ENCODE measurements around the gene METTL26.

The METTL26 gene

GRCh38 chr16:667780-668518 is 31.8 kb upstream of the METTL26 start, which contains the start of gene RHOT2:
RHOT2 (plus strand) TSS chr16:668132; CDS start chr16:668200, 68 bp downstream.
- peak; percentile 30 for TF ChIP-seq CTCF (IDR thresholded peaks at IDR 0.05; ENCODE audit: insufficient read depth, low read length, poor library complexity, severe bottlenecking)
- Histone ChIP-seq H3K36me3 (ENCODE audit: control insufficient read depth, insufficient read depth, low read length) (peaks cover 24% of the 10 kb centered on the region), H3K4me3 (replicated peaks; ENCODE audit: low read depth, low read length) (peak within 1 kb of the TSS; percentile 69), H3K27me3 (replicated peaks; ENCODE audit: control insufficient read depth, insufficient read depth, low read length) (no peaks in the 10 kb centered on the region)
- peak; percentile 95 for DNase-seq (ENCODE audit: extremely low read depth, insufficient read length)

- H3K4me3 ChIP-seq (replicated peaks; ENCODE audit: low read depth, low read length) = no peak overlapping the region
Observed at GRCh38 chr16:667113-667779, 31.1 kb upstream of the METTL26 start.

GRCh38 chr16:666572-666971 is 30.5 kb upstream of the METTL26 start:
- Histone ChIP-seq H3K27me3 (replicated peaks; ENCODE audit: control insufficient read depth, insufficient read depth, low read length) (no peaks in the 10 kb centered on the region), H3K4me3 (replicated peaks; ENCODE audit: low read depth, low read length) (no peak overlapping the region), H3K36me3 (ENCODE audit: control insufficient read depth, insufficient read depth, low read length) (peaks cover 18% of the 10 kb centered on the region)
- DNase-seq (ENCODE audit: extremely low read depth, insufficient read length) = no peak
- no peak for TF ChIP-seq CTCF (IDR thresholded peaks at IDR 0.05; ENCODE audit: insufficient read depth, low read length, poor library complexity, severe bottlenecking)

More at GRCh38 chr16:667113-667779, 31.1 kb upstream of the METTL26 start:
- no peak for DNase-seq (ENCODE audit: extremely low read depth, insufficient read length)
- TF ChIP-seq CTCF (IDR thresholded peaks at IDR 0.05; ENCODE audit: insufficient read depth, low read length, poor library complexity, severe bottlenecking) = no peak
- no peaks in the 10 kb centered on the region for H3K27me3 ChIP-seq (replicated peaks; ENCODE audit: control insufficient read depth, insufficient read depth, low read length)
- H3K36me3 ChIP-seq (ENCODE audit: control insufficient read depth, insufficient read depth, low read length) = peaks cover 19% of the 10 kb centered on the region

- no peak for DNase-seq (ENCODE audit: extremely low read depth, insufficient read length)
- H3K27me3 ChIP-seq (replicated peaks; ENCODE audit: control insufficient read depth, insufficient read depth, low read length) = no peaks in the 10 kb centered on the region
- H3K36me3 ChIP-seq (ENCODE audit: control insufficient read depth, insufficient read depth, low read length) = peaks cover 4% of the 10 kb centered on the region; the same call in 1 of the 2 replicates
- TF ChIP-seq CTCF (IDR thresholded peaks at IDR 0.05; ENCODE audit: insufficient read depth, low read length, poor library complexity, severe bottlenecking) = no peak
- no peak overlapping the region for H3K4me3 ChIP-seq (replicated peaks; ENCODE audit: low read depth, low read length)
Observed at GRCh38 chr16:662597-662996, 26.5 kb upstream of the METTL26 start.

- TF ChIP-seq CTCF (IDR thresholded peaks at IDR 0.05; ENCODE audit: insufficient read depth, low read length, poor library complexity, severe bottlenecking) = no peak
- Histone ChIP-seq H3K4me3 (replicated peaks; ENCODE audit: low read depth, low read length) (no peak overlapping the region), H3K36me3 (ENCODE audit: control insufficient read depth, insufficient read depth, low read length) (peaks cover 4% of the 10 kb centered on the region; the same call in 1 of the 2 replicates), H3K27me3 (replicated peaks; ENCODE audit: control insufficient read depth, insufficient read depth, low read length) (no peaks in the 10 kb centered on the region)
- DNase-seq (ENCODE audit: extremely low read depth, insufficient read length) = no peak
Observed at GRCh38 chr16:662095-662494, 26.0 kb upstream of the METTL26 start.

All from GM06990 (cell line).